Gastroesophageal sphincter (tissue), 4 donors: ENCODE data around the gene TRAPPC1. TPM values are rescaled to one million over a fixed set of nuclear protein-coding genes. Genes with fewer than 3 reads are reported as not detected.
A peak's percentile ranks its signal among the peaks of the same experiment; 100 is the strongest.

ENCODE experiments used
- ATAC-seq: fragments of 150-250 bp; one replicate; pipeline ENCODE4 v1.9.1; 2016; ENCODE audit warnings: mild to moderate bottlenecking, moderate library complexity
- H3K27ac ChIP-seq, 4 donors: fragments of 200-600 bp; sonication (generic) in 3 of 4; 1 replicate in 3 of 4; 2 replicates in 1 of 4; pipeline ENCODE4 v1.5.1; 2016 to 2019
- H3K27me3 ChIP-seq: fragments of 200-600 bp; sonication (generic); one replicate; pipeline ENCODE4 v1.5.1; 2019
- H3K36me3 ChIP-seq, 2 donors: fragments of 200-600 bp; sonication (generic); one replicate each; pipeline ENCODE4 v1.5.1; 2019; ENCODE audit warnings: control low read depth in 1 of 2
- H3K4me1 ChIP-seq, 3 donors: fragments of 200-600 bp; sonication (generic); 1 replicate in 2 of 3; 2 replicates in 1 of 3; pipeline ENCODE4 v1.5.1; 2016 to 2019; ENCODE audit warnings: control low read depth in 2 of 3
- H3K4me3 ChIP-seq, 2 donors: fragments of 200-600 bp; sonication (generic); one replicate each; pipeline ENCODE4 v1.5.1; 2019; ENCODE audit warnings: mild to moderate bottlenecking in 1 of 2, moderate library complexity in 1 of 2
- H3K9me3 ChIP-seq, 3 donors: fragments of 200-600 bp; sonication (generic); one replicate each; pipeline ENCODE4 v1.5.1; 2017 to 2019; ENCODE audit warnings: control low read depth in 2 of 3
- EP300 ChIP-seq: sonication (generic); formaldehyde crosslinking; IDR thresholded peaks from one replicate; pipeline ENCODE4 v1.6.1; 2017; ENCODE audit warnings: antibody characterized with exemption, mild to moderate bottlenecking
- POLR2A ChIP-seq, 2 donors: fragments of 450-650 bp; IDR thresholded peaks; one replicate each; pipeline ENCODE4 v1.6.1; 2017; ENCODE audit warnings: antibody characterized with exemption in 2 of 2, mild to moderate bottlenecking in 2 of 2, moderate library complexity in 1 of 2
- POLR2AphosphoS5 ChIP-seq: sonication (generic); formaldehyde crosslinking; IDR thresholded peaks from one replicate; pipeline ENCODE4 v1.6.1; 2017; ENCODE audit warnings: antibody characterized with exemption
- WGBS, 2 donors: methylation state at CpG; one replicate each; pipeline ENCODE4 v1.1.5; 2018; ENCODE audit warnings: low coverage in 1 of 2; 5-methylcytosine and 5-hydroxymethylcytosine counted together
- total RNA-seq, 4 donors: library from RNA; depleted of rRNA; stranded (reverse); fragments of >200 nt; gene quantifications; one replicate each; pipeline ENCODE4 v1.1.0, GENCODE V29; 2016
- TF ChIP-seq, protein P1 (sequence below), 4 experiments: fragments of 200-600 bp in 2 of 4; fragments of 450-650 bp in 2 of 4; sonication (generic) in 1 of 4; IDR thresholded peaks; one replicate each; pipeline ENCODE4 v1.5.1; 2017 to 2019; ENCODE audit warnings: antibody characterized with exemption in 4 of 4, mild to moderate bottlenecking in 2 of 4, moderate library complexity in 2 of 4

The TRAPPC1 gene
- total RNA-seq, 4 donors from 2014 or later = 20.9 to 44.2 (median 29.0) TPM

DNA sequence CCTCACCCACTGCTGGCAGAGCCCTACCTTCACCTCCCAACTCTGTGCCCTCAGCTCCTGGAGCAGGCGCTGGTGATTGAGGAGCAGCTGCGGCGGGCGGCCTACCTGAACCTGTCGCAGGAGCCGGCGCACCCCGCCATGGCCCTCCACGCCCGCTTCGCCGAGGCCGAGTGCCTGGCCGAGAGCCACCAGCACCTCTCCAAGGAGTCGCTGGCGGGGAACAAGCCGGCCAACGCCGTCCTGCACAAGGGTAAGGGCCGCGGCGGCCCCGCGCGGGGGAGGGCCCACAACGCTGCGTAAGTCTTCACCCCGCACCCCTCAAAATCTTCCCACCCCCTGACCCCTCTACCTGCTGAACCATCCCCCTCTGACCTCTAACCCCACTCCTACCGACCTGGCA, 22.7 kb downstream of the TRAPPC1 start:
- no peaks in the 10 kb centered on the region for H3K9me3 ChIP-seq
- no peak overlapping the region for H3K27ac ChIP-seq
- no peak for ATAC-seq
- WGBS, 2 donors = no CpG with 5 or more reads among the region's 29 CpGs
- TF ChIP-seq POLR2A (IDR thresholded peaks at IDR 0.05) (no peak), POLR2AphosphoS5 (no peak), EP300 (no peak)
- TF ChIP-seq, protein P1, sequence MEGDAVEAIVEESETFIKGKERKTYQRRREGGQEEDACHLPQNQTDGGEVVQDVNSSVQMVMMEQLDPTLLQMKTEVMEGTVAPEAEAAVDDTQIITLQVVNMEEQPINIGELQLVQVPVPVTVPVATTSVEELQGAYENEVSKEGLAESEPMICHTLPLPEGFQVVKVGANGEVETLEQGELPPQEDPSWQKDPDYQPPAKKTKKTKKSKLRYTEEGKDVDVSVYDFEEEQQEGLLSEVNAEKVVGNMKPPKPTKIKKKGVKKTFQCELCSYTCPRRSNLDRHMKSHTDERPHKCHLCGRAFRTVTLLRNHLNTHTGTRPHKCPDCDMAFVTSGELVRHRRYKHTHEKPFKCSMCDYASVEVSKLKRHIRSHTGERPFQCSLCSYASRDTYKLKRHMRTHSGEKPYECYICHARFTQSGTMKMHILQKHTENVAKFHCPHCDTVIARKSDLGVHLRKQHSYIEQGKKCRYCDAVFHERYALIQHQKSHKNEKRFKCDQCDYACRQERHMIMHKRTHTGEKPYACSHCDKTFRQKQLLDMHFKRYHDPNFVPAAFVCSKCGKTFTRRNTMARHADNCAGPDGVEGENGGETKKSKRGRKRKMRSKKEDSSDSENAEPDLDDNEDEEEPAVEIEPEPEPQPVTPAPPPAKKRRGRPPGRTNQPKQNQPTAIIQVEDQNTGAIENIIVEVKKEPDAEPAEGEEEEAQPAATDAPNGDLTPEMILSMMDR (IDR thresholded peaks at IDR 0.05) = no peak
- no peaks in the 10 kb centered on the region for H3K27me3 ChIP-seq
- H3K4me3 ChIP-seq = no peak overlapping the region
- H3K4me1 ChIP-seq = peaks cover 0 to 3% (median 0%) of the 10 kb centered on the region in 3 donors
- peaks cover 0 to 85% of the 10 kb centered on the region in 2 donors for H3K36me3 ChIP-seq

DNA sequence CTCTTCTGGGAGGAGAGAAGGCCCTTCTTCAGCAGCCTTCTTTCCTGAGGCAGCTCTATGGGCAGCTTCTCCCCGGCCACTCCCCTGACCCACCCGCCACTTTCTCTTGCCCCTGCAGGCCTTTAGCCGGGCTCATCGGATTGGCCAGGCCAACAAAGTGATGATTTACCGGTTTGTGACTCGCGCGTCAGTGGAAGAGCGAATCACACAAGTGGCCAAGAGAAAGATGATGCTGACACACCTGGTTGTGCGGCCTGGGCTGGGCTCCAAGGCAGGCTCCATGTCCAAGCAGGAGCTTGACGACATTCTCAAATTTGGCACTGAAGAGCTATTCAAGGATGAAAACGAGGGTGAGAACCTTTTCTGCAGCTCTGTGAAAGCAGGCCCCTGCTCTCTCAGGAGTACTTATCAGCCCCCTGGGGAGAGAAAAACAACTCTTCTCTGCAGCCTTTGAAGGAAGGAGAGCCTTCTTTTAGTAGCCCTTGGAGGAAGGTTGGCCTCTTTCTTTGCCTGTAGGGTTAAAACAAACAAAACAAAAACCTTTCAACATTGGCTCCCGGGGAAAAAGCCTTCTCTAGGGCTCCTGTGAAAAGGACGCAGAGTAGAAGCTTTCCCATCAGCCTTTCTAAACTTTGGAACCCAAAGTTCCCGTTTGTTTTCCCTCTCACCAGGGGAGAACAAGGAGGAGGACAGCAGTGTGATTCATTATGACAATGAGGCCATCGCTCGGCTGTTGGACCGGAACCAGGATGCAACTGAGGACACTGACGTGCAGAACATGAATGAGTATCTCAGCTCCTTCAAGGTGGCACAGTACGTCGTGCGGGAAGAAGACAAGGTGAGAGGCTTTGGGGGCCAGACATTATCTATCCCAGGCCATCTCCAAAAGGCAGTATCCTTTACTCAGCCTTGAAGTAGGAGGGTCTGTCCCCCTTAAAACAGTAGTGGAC, 28.3 kb downstream of the TRAPPC1 start:
- H3K27ac ChIP-seq = no peak overlapping the region
- no peak for ATAC-seq
- WGBS, 2 donors = 54 to 63% methylated on average over 4 to 13 of the region's 22 CpGs
- no peak for TF ChIP-seq POLR2AphosphoS5
- TF ChIP-seq, protein P1 (IDR thresholded peaks at IDR 0.05) = no peak
- no peak for TF ChIP-seq POLR2A (IDR thresholded peaks at IDR 0.05)
- no peak for TF ChIP-seq EP300
- H3K4me3 ChIP-seq = no peak overlapping the region
- no peaks in the 10 kb centered on the region for H3K9me3 ChIP-seq
- no peaks in the 10 kb centered on the region for H3K27me3 ChIP-seq
- no peaks in the 10 kb centered on the region for H3K4me1 ChIP-seq
- H3K36me3 ChIP-seq = peaks cover 0 to 100% of the 10 kb centered on the region in 2 donors

DNA sequence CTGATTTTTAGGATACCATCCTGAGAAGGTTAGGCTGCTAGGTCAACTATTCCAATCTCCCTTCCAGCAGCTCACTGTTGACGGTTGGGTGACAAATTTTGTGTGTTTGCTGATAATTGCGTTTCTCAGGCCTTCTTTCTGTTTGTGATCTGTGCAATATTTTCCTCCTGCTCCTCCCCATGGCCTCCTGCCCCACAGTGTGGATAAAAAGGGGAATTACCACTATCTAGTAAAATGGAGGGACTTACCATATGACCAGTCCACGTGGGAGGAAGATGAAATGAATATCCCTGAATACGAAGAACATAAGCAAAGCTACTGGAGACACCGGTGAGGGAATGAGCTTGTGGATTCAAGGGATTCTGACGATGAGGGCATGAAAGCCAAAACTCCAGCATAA, 34.0 kb downstream of the TRAPPC1 start:
- no peak overlapping the region for H3K4me3 ChIP-seq
- H3K27ac ChIP-seq = no peak overlapping the region
- peaks cover 0 to 100% of the 10 kb centered on the region in 2 donors for H3K36me3 ChIP-seq
- 0 to 22% methylated on average over 1 to 6 of the region's 6 CpGs for WGBS, 2 donors
- no peak for TF ChIP-seq POLR2AphosphoS5
- TF ChIP-seq, protein P1 (IDR thresholded peaks at IDR 0.05) = peak in 3 of 4 experiments; percentile 68 to 74 (median 70)
- no peaks in the 10 kb centered on the region for H3K9me3 ChIP-seq
- peak; percentile 61 for ATAC-seq
- H3K27me3 ChIP-seq = no peaks in the 10 kb centered on the region
- H3K4me1 ChIP-seq = peaks cover 0 to 3% (median 0%) of the 10 kb centered on the region in 3 donors

DNA sequence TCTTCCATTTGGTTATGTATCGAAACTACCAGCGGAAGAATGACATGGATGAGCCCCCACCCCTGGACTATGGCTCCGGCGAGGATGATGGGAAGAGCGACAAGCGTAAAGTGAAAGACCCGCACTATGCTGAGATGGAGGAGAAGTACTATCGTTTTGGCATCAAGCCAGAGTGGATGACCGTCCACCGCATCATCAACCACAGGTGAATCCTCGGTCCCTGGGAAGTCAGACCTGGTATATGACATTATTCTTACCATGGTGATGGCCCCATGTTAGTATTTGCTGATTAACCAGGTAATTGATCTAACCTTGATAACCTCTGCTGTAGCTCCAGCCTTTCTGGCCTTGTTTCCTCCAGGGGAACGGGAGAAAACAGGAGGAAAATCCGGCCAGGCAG, 34.7 kb downstream of the TRAPPC1 start:
- H3K27ac ChIP-seq = no peak overlapping the region
- no peak overlapping the region for H3K4me3 ChIP-seq
- WGBS, 2 donors = 58 to 64% methylated on average over 4 of the region's 13 CpGs
- H3K36me3 ChIP-seq = peaks cover 0 to 98% of the 10 kb centered on the region in 2 donors
- H3K4me1 ChIP-seq = peaks cover 0 to 3% (median 0%) of the 10 kb centered on the region in 3 donors
- no peaks in the 10 kb centered on the region for H3K27me3 ChIP-seq
- TF ChIP-seq POLR2AphosphoS5 = no peak
- no peak for TF ChIP-seq POLR2A (IDR thresholded peaks at IDR 0.05)
- no peak for ATAC-seq
- H3K9me3 ChIP-seq = no peaks in the 10 kb centered on the region

DNA sequence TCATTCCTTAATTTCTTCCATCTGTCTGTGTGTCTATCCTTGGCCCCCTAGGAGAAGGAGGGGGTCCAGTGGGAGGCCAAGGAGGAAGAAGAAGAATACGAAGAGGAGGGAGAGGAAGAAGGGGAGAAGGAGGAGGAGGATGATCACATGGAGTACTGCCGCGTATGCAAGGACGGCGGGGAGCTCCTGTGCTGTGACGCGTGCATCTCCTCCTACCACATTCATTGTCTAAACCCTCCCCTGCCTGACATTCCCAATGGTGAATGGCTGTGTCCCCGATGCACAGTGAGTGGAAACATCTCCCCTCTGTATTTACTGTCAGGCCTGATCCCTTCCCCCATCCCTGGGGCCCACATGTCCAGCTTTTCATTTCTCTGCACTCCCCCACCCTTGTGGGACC, 36.9 kb downstream of the TRAPPC1 start:
- Histone ChIP-seq H3K9me3 (no peaks in the 10 kb centered on the region), H3K27me3 (no peaks in the 10 kb centered on the region), H3K27ac (no peak overlapping the region), H3K36me3 (peaks cover 0 to 91% of the 10 kb centered on the region in 2 donors), H3K4me1 (peaks cover 0 to 13% (median 3%) of the 10 kb centered on the region in 3 donors), H3K4me3 (no peak overlapping the region)
- WGBS, 2 donors = 88% methylated on average over 3 to 6 of the region's 8 CpGs
- no peak for ATAC-seq
- TF ChIP-seq, protein P1 (IDR thresholded peaks at IDR 0.05) = no peak
- TF ChIP-seq POLR2AphosphoS5 (no peak), EP300 (no peak), POLR2A (IDR thresholded peaks at IDR 0.05) (no peak)
